Nephron (organoid): ENCODE measurements around the gene ZNF423.

Experiments
- H3K27ac Mint-ChIP-seq, 3 experiments: 2 replicates each; pipeline ENCODE4 v1.8.0; 2020; ENCODE audit warnings: mixed read lengths in 3 of 3, mild to moderate bottlenecking in 2 of 3, moderate library complexity in 1 of 3
- H3K27me3 Mint-ChIP-seq: 2 replicates; pipeline ENCODE4 v1.8.0; 2021; ENCODE audit warnings: low read depth, mild to moderate bottlenecking, moderate library complexity, mixed read lengths
- H3K36me3 Mint-ChIP-seq: 2 replicates; pipeline ENCODE4 v1.8.0; 2020; ENCODE audit warnings: low read depth, mixed read lengths
- H3K4me1 Mint-ChIP-seq: 2 replicates; pipeline ENCODE4 v1.8.0; 2020; ENCODE audit warnings: mixed read lengths
- H3K4me3 Mint-ChIP-seq, 3 experiments: 2 replicates each; pipeline ENCODE4 v1.8.0; 2020; ENCODE audit warnings: mild to moderate bottlenecking in 3 of 3, mixed read lengths in 3 of 3, moderate library complexity in 2 of 3
- H3K9me3 Mint-ChIP-seq: 2 replicates; pipeline ENCODE4 v1.8.0; 2020; ENCODE audit warnings: mixed read lengths
- TF ChIP-seq, protein P1 (sequence below), 3 experiments: fragments of 200-600 bp; sonication (generic); IDR thresholded peaks; one replicate each; pipeline ENCODE4 v1.5.0; 2021; ENCODE audit warnings: antibody characterized with exemption in 3 of 3; ENCODE audit not compliant: unreplicated experiment in 3 of 3

The ZNF423 gene

DNA sequence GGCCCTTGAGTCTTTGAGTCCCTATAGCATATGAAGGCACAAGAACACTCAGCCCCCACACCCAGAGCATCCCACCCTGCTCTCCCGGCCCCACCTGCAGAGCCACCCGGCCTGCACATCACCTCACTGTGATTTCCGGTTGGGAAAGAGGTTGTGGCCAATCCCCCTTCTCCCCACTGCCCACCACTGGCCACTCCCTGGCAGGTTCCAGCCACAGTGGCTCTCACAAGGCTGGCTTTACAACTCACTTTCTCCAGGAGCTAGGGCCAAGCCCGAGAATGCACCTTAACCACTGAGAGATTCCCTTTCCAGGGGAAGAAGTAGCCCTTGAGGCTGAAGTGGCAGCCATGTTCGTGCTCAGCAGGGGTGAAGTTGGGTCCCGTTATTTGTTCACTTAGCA is 358.4 kb downstream of the ZNF423 start:
- Mint-ChIP-seq H3K36me3 (peaks cover 18% of the 10 kb centered on the region), H3K27ac (no peak overlapping the region), H3K9me3 (no peaks in the 10 kb centered on the region), H3K27me3 (peaks cover 10% of the 10 kb centered on the region), H3K4me3 (no peak overlapping the region), H3K4me1 (peaks cover 48% of the 10 kb centered on the region)
- TF ChIP-seq, protein P1, sequence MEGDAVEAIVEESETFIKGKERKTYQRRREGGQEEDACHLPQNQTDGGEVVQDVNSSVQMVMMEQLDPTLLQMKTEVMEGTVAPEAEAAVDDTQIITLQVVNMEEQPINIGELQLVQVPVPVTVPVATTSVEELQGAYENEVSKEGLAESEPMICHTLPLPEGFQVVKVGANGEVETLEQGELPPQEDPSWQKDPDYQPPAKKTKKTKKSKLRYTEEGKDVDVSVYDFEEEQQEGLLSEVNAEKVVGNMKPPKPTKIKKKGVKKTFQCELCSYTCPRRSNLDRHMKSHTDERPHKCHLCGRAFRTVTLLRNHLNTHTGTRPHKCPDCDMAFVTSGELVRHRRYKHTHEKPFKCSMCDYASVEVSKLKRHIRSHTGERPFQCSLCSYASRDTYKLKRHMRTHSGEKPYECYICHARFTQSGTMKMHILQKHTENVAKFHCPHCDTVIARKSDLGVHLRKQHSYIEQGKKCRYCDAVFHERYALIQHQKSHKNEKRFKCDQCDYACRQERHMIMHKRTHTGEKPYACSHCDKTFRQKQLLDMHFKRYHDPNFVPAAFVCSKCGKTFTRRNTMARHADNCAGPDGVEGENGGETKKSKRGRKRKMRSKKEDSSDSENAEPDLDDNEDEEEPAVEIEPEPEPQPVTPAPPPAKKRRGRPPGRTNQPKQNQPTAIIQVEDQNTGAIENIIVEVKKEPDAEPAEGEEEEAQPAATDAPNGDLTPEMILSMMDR (IDR thresholded peaks at IDR 0.05; ENCODE audit: unreplicated experiment in 3 of 3) = no peak

DNA sequence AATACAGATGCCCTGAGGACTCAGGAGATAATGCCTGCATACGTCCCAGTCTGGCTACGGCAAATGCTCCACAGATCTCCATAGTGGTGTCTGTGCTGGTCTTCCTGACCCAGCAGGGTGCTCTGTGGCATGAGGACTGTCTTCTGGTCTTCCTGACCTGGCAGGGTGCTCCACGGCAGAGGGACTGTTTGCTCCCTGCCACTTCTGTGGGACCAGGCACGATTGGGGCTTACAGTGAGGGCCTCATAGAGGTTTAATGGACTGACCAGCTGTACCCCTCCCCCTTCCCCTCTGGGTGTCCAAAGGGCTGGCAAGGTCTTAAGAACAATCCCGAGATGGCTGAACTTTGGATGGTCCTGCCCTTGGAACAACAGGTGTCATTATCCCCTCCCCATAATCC is 359.3 kb downstream of the ZNF423 start:
- no peak overlapping the region for H3K4me3 Mint-ChIP-seq
- H3K27ac Mint-ChIP-seq = no peak overlapping the region
- H3K36me3 Mint-ChIP-seq = peaks cover 18% of the 10 kb centered on the region
- H3K9me3 Mint-ChIP-seq = no peaks in the 10 kb centered on the region
- H3K4me1 Mint-ChIP-seq = peaks cover 48% of the 10 kb centered on the region
- TF ChIP-seq, protein P1 (IDR thresholded peaks at IDR 0.05; ENCODE audit: unreplicated experiment in 3 of 3) = no peak
- peaks cover 10% of the 10 kb centered on the region for H3K27me3 Mint-ChIP-seq

DNA sequence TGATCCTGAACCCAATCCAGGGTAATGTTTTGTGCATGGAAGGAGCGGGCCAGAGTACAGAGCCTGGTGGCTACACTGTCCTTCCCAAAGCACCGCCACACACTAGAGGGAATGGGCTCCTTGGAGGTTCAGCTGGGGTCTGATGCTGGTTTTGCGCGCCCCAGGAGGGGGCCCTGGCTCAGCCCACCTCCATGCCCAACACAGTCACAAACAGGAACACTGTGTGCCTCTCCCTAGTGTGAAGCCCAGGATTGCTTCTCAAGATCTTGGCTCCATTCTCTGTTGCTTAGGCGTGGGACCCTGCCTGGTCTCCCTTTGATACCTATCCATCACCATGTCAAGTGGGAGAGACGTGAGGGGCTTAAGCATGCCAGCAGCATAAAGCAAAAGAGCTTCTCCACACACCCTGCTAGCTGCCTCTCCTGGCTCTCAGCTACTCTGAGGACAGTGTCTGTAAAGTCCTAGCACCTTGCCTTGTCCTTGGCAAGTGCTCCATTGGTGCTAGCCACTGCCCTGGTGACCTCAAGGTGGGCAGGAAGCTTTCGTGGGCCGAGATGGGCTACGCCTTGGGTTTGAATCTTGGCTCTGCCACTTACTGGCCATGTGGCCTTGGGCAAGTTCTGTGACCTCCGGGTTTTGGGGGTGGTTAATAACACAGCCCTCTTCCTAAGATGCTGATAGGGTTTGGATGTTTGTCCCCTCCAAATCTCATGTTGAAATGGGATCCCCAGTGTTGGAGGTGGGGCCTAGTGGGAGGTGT is 360.1 kb downstream of the ZNF423 start:
- H3K27ac Mint-ChIP-seq = no peak overlapping the region
- H3K36me3 Mint-ChIP-seq = peaks cover 18% of the 10 kb centered on the region
- H3K4me1 Mint-ChIP-seq = peaks cover 49% of the 10 kb centered on the region
- no peaks in the 10 kb centered on the region for H3K9me3 Mint-ChIP-seq
- H3K4me3 Mint-ChIP-seq = no peak overlapping the region
- H3K27me3 Mint-ChIP-seq = peaks cover 10% of the 10 kb centered on the region
- TF ChIP-seq, protein P1 (IDR thresholded peaks at IDR 0.05; ENCODE audit: unreplicated experiment in 3 of 3) = no peak

DNA sequence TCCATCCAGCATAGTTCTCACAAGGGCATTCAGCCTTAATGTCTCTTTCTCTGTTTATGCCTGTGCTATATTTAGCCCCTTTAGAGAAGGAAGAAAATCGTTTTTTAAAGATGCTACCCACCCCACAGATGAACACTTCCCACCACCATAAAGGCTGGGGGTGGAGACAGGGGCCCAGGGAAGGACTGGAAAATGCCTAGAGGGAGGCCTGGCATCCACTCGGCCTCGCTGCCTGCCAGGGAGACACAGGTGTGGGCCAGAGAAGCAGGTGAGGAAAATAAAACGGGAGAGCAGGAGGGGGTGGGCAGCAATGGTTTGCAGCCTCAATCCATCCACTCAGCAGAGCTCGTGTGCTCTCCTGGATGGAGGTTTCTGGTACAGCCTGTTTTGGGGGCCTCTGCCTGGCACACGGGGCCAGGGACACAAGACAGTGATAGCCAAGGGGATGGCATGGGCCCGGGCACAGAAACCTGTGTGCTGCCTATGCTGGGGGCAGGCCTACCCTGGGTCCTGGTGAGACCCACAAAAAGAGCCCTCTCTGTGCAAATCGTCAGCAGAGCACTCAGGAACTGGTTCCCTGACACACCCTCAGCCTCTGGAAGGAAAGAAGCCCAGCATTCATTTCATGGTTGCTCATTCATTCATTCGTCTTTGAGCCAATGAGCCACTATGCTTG is 360.9 kb downstream of the ZNF423 start:
- TF ChIP-seq, protein P1 (IDR thresholded peaks at IDR 0.05; ENCODE audit: unreplicated experiment in 3 of 3) = no peak
- Mint-ChIP-seq H3K4me3 (no peak overlapping the region), H3K9me3 (no peaks in the 10 kb centered on the region), H3K27me3 (peaks cover 10% of the 10 kb centered on the region), H3K4me1 (peaks cover 47% of the 10 kb centered on the region), H3K36me3 (peaks cover 22% of the 10 kb centered on the region), H3K27ac (peak overlapping the region in 1 of 3 experiments; percentile 29)

DNA sequence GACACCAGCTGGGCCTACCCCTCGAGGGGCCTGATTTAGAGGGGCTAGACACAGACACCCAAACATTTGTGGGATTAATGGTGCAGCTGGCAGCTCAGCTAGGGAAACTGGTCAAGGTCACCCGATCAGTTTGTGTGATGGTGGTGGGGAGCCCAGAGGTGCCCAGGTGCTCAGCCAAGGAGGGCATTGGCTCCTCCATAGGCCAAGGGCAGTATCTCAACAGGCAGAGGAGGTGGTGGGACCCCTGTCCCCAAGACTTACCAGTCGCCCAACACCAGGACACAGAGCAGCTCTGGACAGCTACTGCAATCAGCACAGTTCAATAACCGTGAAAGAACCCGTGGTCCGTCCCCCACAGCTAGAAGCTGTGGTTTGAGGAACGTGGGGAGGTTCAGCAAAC is 361.4 kb downstream of the ZNF423 start:
- peaks cover 10% of the 10 kb centered on the region for H3K27me3 Mint-ChIP-seq
- peaks cover 23% of the 10 kb centered on the region for H3K36me3 Mint-ChIP-seq
- H3K27ac Mint-ChIP-seq = peak overlapping the region in 1 of 3 experiments; percentile 29
- H3K9me3 Mint-ChIP-seq = no peaks in the 10 kb centered on the region
- H3K4me1 Mint-ChIP-seq = peaks cover 42% of the 10 kb centered on the region
- TF ChIP-seq, protein P1 (IDR thresholded peaks at IDR 0.05; ENCODE audit: unreplicated experiment in 3 of 3) = no peak
- H3K4me3 Mint-ChIP-seq = no peak overlapping the region
